ENCODE results near the gene PTOV1. TPM values are rescaled to one million over a fixed set of nuclear protein-coding genes. Genes with fewer than 3 reads are reported as not detected.
A peak's percentile ranks its signal among the peaks of the same experiment; 100 is the strongest.

PTOV1 gene
- total RNA-seq = 100 to 1,000 TPM in 2 of 3 donors, 10 to 100 TPM in 1; 92.8 to 171 (median 107) TPM
- long read RNA-seq, donor 1, transcript PTOV1-212 (13 exons, 1,577 nt) = major isoform, 195 of 275 reads
- long read RNA-seq, donor 1, transcript PTOV1-220 (13 exons, 1,587 nt) = minor isoform, 14 of 275 reads
- long read RNA-seq, donor 1, partial matches to known transcripts = 20 of 275 reads
- long read RNA-seq, donor 1, other reads (novel, unspliced or antisense) = 38 of 275 reads
- long read RNA-seq, donor 2, partial matches to known transcripts = 7 of 15 reads
- long read RNA-seq, donor 2, other reads (novel, unspliced or antisense) = 3 of 15 reads

DNA sequence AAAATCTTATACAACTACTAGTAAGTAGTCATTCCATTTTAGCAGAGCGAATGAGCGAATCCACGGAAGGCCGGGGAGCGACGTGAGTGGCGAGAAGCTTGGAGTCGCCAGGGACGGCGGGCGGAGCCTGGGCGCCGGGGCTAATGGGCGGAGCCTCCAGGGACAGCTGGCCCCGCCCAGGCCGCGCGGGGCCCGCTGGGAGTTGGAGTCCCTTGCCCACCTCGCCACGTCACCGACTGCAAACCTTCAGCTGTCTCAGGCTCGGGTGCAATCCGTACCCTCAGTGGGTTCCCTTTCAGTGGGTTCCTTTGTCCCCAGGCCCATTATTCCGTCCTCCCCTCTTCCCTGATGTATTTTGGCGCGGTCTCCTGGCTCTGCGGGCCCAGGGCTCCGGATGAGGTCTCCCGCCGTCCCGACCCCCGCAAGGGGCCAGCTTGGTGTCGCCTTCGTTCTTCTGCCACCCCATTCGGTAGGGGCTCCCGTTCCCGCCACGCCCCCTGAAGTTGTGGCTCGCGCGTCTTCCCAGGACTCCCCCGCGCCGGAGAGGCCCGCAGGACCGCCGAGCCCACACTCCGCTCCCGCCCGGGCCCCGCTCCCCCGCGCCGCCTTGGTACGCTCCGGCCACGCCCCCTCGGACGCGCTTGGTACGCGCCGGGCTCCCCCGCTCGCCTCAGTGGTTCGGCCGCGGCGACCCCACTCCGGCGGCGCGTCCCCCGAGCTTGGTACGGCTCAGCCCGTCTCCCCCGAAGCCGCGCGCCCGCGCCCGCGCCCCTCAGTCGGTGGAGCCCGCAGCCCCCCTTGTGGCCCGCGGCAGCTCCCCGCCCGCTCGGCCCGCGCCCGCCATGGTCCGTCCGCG, at the start of gene PTOV1:
TSS of gene PTOV1 (plus strand) at position 673 of the 856 bp plus-strand sequence.
- Histone ChIP-seq H3K9me3 (no peaks in the 10 kb centered on the region), H3K36me3 (ENCODE audit: low read depth) (no peaks in the 10 kb centered on the region), H3K4me3 (peak within 1 kb of the TSS; percentile 84), H3K4me1 (ENCODE audit: low read depth) (peaks cover 14% of the 10 kb centered on the region)
- TF ChIP-seq, protein P1, sequence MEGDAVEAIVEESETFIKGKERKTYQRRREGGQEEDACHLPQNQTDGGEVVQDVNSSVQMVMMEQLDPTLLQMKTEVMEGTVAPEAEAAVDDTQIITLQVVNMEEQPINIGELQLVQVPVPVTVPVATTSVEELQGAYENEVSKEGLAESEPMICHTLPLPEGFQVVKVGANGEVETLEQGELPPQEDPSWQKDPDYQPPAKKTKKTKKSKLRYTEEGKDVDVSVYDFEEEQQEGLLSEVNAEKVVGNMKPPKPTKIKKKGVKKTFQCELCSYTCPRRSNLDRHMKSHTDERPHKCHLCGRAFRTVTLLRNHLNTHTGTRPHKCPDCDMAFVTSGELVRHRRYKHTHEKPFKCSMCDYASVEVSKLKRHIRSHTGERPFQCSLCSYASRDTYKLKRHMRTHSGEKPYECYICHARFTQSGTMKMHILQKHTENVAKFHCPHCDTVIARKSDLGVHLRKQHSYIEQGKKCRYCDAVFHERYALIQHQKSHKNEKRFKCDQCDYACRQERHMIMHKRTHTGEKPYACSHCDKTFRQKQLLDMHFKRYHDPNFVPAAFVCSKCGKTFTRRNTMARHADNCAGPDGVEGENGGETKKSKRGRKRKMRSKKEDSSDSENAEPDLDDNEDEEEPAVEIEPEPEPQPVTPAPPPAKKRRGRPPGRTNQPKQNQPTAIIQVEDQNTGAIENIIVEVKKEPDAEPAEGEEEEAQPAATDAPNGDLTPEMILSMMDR (IDR thresholded peaks at IDR 0.05) = no peak
- intact Hi-C loops (cut with DNase I, micrococcal nuclease) = no loop called here
- DNase-seq (peak; percentile 94 to 95 (median 94)), ATAC-seq (peak; percentile 96)

- ATAC-seq = no peak
- Histone ChIP-seq H3K36me3 (ENCODE audit: low read depth) (peaks cover 4% of the 10 kb centered on the region), H3K9me3 (no peaks in the 10 kb centered on the region), H3K4me3 (no peak overlapping the region), H3K4me1 (ENCODE audit: low read depth) (no peaks in the 10 kb centered on the region)
- DNase-seq = no peak
- intact Hi-C loops (cut with DNase I, micrococcal nuclease) = no loop called here
- TF ChIP-seq, protein P1 (IDR thresholded peaks at IDR 0.05) = no peak
Measured at GRCh38 chr19:49801401-49801888, 49.5 kb upstream of the PTOV1 start.

DNA sequence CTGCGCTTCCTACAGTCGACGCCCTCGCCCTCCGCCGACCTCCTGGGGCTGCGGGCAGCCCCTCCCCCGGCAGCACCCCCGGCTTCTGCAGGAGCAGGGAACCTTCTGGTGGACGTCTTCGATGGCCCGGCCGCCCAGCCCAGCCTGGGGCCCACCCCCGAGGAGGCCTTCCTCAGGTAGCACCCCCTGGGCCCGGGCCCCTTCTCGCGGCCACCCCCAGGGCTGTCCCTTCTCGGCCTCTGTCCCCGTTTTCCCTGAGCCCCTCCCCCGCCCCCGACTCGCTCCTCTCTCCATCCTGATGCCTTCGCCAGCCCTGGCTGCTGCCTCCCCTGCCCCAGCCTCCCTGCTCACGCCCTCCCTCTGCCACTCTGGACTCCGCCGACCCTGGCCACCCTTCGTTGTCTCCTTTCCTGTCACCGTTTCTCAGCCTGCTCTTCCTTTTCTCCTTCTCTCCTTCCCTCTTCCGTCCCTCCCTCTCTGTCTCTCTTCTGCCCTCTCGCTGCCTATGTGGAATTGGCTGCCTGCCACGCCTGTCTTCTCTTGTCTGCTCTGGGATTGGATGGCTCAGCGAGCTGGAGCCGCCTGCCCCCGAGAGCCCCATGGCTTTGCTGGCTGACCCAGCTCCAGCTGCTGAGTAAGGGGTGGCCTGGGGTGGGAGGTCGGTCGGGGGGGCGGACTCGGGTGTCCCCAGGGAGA, 48.8 kb upstream of the PTOV1 start:
- intact Hi-C loops (cut with DNase I, micrococcal nuclease) = no loop called here
- peak; percentile 74 for ATAC-seq

GRCh38 chr19:49802836-49803528, 48.0 kb upstream of the PTOV1 start:
- intact Hi-C loops (cut with DNase I, micrococcal nuclease) = no loop called here
- ATAC-seq (peak; percentile 57), DNase-seq (no peak)
- Histone ChIP-seq H3K9me3 (no peaks in the 10 kb centered on the region), H3K4me3 (no peak overlapping the region), H3K36me3 (ENCODE audit: low read depth) (no peaks in the 10 kb centered on the region), H3K4me1 (ENCODE audit: low read depth) (no peaks in the 10 kb centered on the region)
- TF ChIP-seq, protein P1 (IDR thresholded peaks at IDR 0.05) = no peak

More for the DNA sequence above, 48.8 kb upstream of the PTOV1 start:
- no peaks in the 10 kb centered on the region for H3K36me3 ChIP-seq (ENCODE audit: low read depth)
- no peaks in the 10 kb centered on the region for H3K9me3 ChIP-seq
- no peak overlapping the region for H3K4me3 ChIP-seq
- peak; percentile 74 to 79 (median 77) for DNase-seq
- no peaks in the 10 kb centered on the region for H3K4me1 ChIP-seq (ENCODE audit: low read depth)
- TF ChIP-seq, protein P1 (IDR thresholded peaks at IDR 0.05) = no peak

DNA sequence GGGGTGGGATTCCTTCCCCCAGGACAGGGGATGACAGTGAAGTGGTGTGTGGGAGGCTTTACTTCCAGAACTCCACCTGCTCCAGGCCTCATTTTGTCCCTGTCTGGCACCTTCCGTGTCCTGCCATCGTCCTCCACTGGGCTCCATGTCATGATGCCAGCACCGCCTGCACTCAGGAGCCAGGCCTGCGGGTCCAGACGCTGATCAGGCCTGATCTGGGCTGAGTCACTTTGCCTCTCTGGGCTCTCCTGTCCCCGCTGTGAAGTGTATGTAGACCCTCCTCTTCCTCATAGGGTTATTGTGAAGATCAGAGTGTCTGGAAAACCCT, 47.5 kb upstream of the PTOV1 start:
- TF ChIP-seq, protein P1 (IDR thresholded peaks at IDR 0.05) = no peak
- Histone ChIP-seq H3K4me1 (ENCODE audit: low read depth) (no peaks in the 10 kb centered on the region), H3K36me3 (ENCODE audit: low read depth) (no peaks in the 10 kb centered on the region), H3K9me3 (no peaks in the 10 kb centered on the region), H3K4me3 (no peak overlapping the region)
- ATAC-seq (no peak), DNase-seq (no peak)
- intact Hi-C loops (cut with DNase I, micrococcal nuclease) = no loop called here

All from mucosa of descending colon (tissue), 3 donors.